Mucosa of gallbladder (tissue), 1 donor: Measurements from ENCODE around the gene SRRM4. TPM values are rescaled to one million over a fixed set of nuclear protein-coding genes. Genes with fewer than 3 reads are reported as not detected.

Experiments
- DNase-seq: peaks from one replicate; pipeline ENCODE4 v3.0.0-alpha.2; 2020; ENCODE audit warnings: low spot score
- total RNA-seq: library from RNA; stranded (reverse); gene quantifications from one replicate; pipeline ENCODE4 v1.2.1, GENCODE V29; 2021
- donor health status: DM: no; HTN: no; CAD: no.

Gene SRRM4
- total RNA-seq, 1 donor from 2014 or later = 0.03 TPM

- no peak for DNase-seq
Observed at GRCh38 chr12:119168721-119169120, 187.4 kb downstream of the SRRM4 start.

- no peak for DNase-seq
Observed at GRCh38 chr12:119169150-119169549, 187.8 kb downstream of the SRRM4 start.

DNA sequence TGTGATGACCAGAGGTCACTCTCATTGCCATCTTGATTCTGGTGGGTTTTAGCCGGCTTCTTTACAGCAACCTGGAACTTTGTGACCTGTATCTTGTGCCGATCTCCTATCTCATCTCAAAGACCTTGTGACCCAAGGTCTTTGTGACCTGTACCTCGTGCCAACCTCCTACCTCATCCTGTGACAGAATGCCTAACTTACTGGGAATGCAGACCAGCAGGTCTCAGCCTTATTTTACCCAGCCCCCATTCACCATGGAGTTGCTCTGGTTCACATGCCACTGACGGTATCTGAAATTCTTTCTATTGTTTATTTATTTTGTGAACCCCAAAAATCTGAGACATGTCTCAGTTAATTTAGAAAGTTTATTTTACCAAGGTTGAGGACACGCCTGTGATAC, 189.9 kb downstream of the SRRM4 start:
- no peak for DNase-seq

DNA sequence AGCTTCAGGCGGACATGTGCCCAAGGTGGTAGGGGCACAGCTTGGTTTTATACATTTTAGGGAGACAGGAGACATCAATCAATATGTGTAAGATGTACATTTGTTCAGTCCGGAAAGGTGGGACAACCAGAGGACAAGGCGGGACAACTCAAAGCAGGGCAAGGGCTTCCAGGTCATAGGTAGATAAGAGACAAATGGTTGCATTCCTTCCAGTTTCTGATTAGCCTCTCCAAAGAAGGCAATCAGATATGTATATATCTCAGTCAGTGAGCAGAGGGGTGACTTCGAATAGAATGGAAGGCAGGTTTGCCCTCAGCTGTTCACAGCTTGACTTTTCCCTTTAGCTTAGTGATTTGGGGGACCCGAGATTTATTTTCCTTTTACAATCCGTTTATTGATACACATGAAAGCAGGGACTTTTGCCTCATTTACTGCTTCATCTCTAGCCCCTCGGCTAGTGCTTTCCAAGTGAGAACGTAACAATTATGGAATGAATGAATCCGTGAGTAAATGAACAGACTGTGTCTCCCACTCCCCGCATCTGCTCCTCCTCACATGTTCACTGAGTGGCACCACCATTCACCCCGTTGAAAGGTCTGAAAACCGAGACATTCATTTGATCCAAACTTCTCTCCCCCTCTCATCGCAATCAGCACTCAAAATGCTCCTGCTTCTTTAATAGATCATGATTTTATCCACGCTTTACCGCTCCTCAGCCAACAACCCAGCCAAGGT, 190.5 kb downstream of the SRRM4 start:
- no peak for DNase-seq

DNA sequence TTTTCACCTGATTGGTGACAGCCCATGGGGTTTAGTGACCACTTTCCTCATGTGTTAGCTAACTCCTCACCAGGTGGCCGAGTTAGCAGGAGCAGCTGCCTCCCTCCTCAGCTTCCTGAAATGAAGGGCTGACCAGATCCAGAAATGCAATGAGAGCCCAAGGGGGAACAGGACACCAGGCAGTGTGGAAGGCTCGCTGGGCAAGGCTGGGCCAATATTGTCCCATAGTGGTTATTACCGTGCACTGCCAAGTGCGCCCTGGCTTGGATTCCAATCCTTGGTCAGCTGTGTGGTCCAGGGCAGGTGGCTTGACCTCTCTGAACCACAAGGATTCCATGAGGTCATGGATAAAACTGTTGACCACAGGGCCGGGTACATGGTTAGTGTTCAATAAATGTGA, 193.7 kb downstream of the SRRM4 start:
- no peak for DNase-seq

- peak; percentile 84 for DNase-seq
Observed at GRCh38 chr12:119176267-119177055, 195.1 kb downstream of the SRRM4 start.

DNA sequence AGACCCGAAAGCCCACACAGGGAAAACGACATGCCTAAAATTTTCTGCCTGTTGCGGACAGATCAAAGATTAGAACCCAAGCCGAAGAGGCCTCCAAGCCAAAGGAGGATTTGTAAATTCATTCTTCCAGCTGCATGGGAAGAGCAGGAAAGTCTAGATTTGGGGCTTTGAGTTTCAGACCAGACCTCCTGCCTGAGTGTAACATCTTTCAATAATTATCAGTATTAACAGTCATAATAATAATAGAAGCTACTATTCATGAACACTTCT, 195.7 kb downstream of the SRRM4 start:
- DNase-seq = no peak

GRCh38 chr12:119177724-119178380, 196.5 kb downstream of the SRRM4 start:
- no peak for DNase-seq

DNA sequence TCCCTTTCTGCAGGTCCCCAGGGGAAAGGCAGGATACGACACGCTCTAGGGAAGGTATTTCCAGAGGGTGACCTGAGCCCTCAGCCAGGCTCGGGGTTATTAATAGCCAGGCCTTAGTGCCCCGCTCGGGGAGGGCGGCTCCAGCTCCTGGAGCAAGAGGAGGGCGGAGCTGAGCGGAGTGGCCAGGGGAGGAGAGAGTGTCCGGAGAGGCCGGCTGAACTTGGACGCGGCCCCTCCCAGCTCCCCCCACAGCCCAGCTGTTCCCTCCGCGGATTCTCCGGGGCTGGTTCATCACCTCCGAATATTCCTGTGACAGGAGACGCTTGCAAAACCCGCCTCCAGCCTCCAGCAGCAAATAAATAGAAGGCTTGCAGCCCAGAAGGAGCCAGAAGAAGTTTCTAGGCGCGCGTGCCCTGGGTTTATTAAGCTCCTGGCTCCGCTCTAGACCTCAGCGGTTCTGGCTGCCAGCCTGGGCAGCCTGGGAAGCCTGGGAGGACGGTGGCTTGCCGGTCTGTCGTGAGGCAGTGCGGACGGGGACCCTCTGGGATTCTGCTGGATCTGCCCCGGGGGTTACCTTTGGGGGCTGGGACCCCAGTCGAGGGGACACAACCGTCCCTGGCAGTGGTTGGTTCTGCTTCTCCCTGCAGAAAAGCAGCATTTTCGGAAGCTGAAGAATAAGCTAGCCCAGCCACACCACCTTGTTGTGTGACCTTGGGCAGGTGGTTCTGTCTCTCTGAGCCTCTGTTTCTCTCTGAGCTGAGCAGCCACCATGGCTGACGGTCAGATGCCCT, 197.4 kb downstream of the SRRM4 start, which contains the start of gene HSPB8:
HSPB8 (plus strand) TSS at position 388 of the 791 bp plus-strand sequence; CDS start at position 770, 382 bp downstream.
- DNase-seq = peak; percentile 83

DNA sequence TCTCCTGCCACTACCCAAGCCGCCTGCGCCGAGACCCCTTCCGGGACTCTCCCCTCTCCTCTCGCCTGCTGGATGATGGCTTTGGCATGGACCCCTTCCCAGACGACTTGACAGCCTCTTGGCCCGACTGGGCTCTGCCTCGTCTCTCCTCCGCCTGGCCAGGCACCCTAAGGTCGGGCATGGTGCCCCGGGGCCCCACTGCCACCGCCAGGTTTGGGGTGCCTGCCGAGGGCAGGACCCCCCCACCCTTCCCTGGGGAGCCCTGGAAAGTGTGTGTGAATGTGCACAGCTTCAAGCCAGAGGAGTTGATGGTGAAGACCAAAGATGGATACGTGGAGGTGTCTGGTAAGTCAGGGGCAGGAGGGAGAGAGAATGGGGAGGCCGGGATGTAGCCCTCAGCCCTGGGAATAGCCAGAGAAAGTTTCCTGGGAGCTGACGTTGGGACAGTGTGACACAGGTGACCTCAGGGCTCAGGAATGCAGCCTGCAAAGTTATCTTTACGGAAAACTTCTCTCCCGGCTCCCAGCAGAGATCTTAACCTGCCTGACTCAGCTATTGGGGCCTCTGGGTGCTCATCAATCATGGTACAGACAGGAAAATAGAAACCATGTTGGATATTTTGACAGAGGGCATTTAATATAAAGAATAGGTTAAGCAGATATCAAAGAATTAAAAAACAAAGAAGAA, 198.1 kb downstream of the SRRM4 start:
- DNase-seq = no peak

GRCh38 chr12:119180380-119181040, 199.2 kb downstream of the SRRM4 start:
- DNase-seq = peak; percentile 27

DNA sequence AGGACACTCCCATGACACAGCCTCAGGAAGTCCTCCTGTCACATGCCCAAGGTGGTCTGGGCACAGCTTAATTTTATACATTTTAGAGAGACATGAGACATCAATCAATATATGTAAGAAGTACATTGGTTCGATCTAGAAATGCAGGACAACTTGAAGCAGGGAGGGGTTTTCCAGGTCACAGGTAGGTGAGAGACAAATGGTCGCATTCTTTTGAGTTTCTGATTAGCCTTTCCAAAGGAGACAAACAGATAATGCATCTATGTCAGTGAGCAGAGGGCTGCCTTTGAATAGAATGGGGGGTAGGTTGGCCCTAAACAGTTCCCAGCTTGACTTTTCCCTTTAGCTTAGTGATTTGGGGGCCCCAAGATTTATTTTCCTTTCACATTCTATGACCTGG, 199.9 kb downstream of the SRRM4 start:
- no peak for DNase-seq

DNA sequence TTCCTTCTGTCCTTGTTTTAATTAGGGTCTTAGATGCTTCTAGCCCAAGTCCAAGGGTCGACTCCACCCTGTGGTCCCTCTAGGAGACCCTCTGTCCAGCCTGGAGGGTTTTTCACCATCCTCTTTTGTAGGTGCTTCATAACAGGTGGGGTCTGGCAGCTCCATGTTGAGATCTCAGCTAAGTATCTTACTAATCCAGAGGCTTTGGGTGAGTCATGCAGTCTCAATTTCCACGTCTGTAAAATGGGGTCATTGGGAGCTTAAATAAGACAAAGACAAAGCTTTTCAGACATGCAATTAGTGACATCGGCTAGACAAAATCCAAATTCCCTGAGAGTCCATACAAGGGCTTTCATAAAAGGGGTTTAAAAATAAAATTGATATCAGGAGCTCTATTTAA, 200.6 kb downstream of the SRRM4 start:
- DNase-seq = no peak

- DNase-seq = no peak
Observed at GRCh38 chr12:119182701-119183493, 201.6 kb downstream of the SRRM4 start.

GRCh38 chr12:119183942-119184695, 202.8 kb downstream of the SRRM4 start:
- DNase-seq = no peak

DNA sequence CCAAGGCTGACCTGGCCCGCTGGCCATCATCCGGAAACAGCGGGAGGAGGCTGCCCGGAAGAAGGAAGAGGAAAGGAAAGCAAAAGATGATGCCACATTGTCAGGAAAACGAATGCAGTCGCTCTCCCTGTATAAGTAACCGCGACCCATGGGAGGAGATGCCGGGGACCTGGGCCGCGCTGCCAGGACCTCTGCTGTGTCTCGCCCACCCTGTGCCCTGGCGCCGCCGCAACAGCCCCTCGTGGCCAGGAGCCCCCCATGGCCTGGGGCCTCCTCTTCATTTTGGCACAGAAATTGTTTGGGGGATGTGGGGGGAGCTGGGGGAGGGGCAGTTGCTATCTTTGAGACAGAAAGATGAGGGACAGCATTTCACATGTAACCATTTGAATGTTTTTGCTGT, 213.9 kb downstream of the SRRM4 start:
- no peak for DNase-seq

GRCh38 chr12:119198440-119198839, 217.1 kb downstream of the SRRM4 start:
- DNase-seq = no peak

GRCh38 chr12:119200601-119201000, 219.3 kb downstream of the SRRM4 start:
- no peak for DNase-seq
